MCF 10A (cell line): ENCODE results near the gene PCAT7. TPM values are rescaled to one million over a fixed set of nuclear protein-coding genes. Genes with fewer than 3 reads are reported as not detected.

Experiments used
- BruUV-seq: library from RNA; stranded (reverse); fragments of 400-500 nt; replicated peaks from 2 replicates; lab custom pipeline; 2021; lab: Mats Ljungman, UMichigan
- CTCF ChIA-PET: fragments of 300-600 bp; sonication (Branson Sonifier 250); formaldehyde crosslinking; extraction: SDS; loops from one replicate; lab custom pipeline; 2021; ENCODE audit warnings: antibody characterized with exemption, inconsistent platforms; lab: Yijun Ruan, JAX
- POLR2A ChIA-PET: fragments of 300-600, 350-650 bp; sonication (Branson Sonifier 250); formaldehyde crosslinking; extraction: SDS; loops from one replicate; lab custom pipeline; 2020; ENCODE audit warnings: antibody characterized with exemption, inconsistent platforms; lab: Yijun Ruan, JAX
- DNase-seq: peaks from one replicate; pipeline ENCODE4 v3.0.0-alpha.2; 2018; ENCODE audit not compliant: unreplicated experiment
- H3K27ac Mint-ChIP-seq: one replicate; pipeline ENCODE4 v1.8.0; 2022; ENCODE audit warnings: mild to moderate bottlenecking, low read depth, mixed read lengths; ENCODE audit not compliant: unreplicated experiment
- H3K27me3 Mint-ChIP-seq: one replicate; pipeline ENCODE4 v1.8.0; 2022; ENCODE audit warnings: mixed read lengths; ENCODE audit not compliant: insufficient read depth, unreplicated experiment
- H3K36me3 Mint-ChIP-seq: one replicate; pipeline ENCODE4 v1.8.0; 2022; ENCODE audit warnings: mild to moderate bottlenecking, moderate library complexity, mixed read lengths; ENCODE audit not compliant: insufficient read depth, unreplicated experiment
- H3K4me1 Mint-ChIP-seq: one replicate; pipeline ENCODE4 v1.8.0; 2022; ENCODE audit warnings: mixed read lengths; ENCODE audit not compliant: insufficient read depth, unreplicated experiment
- H3K4me3 Mint-ChIP-seq: one replicate; pipeline ENCODE4 v1.8.0; 2022; ENCODE audit warnings: mild to moderate bottlenecking, moderate library complexity, mixed read lengths; ENCODE audit not compliant: unreplicated experiment
- H3K9me3 Mint-ChIP-seq: one replicate; pipeline ENCODE4 v1.8.0; 2022; ENCODE audit warnings: mixed read lengths; ENCODE audit not compliant: unreplicated experiment
- intact Hi-C: fragments of 100-400 bp; cut with micrococcal nuclease; formaldehyde crosslinking; loops from 2 replicates; pipeline ENCODE4 v1.14.1; 2022
- total RNA-seq: library from RNA; stranded (reverse); gene quantifications from 2 replicates; pipeline ENCODE4 v1.2.3, GENCODE V29; 2022
- TF ChIP-seq, protein P1 (sequence below): fragments of 200-600 bp; IDR thresholded peaks from one replicate; pipeline ENCODE4 v1.8.0; 2022; ENCODE audit warnings: antibody characterized with exemption, mild to moderate bottlenecking; ENCODE audit not compliant: unreplicated experiment

PCAT7 gene
- total RNA-seq, 1 experiment from 2014 or later = not detected

DNA sequence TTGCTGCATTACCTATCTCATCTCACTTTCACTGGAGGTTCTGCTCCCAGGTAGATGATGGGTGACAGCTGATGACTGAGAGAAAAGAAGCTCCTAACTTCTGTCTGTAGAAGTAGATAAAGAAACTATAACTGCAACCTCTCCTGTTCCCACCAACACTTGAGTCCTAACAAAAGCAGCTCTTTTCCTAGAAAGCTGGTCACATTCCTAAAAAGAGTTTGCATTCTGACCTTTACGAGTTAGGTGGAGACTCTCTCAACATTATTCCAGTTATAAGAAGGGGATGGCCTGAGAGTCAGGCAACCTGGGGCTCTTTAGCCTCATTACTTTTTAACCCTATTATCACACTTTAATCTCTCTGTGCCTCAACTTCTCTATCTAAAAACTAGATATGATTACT is 8.9 kb upstream of the PCAT7 start:
- DNase-seq = no peak
- no peak overlapping the region for H3K4me3 Mint-ChIP-seq
- intact Hi-C loops = no loop called here
- CTCF ChIA-PET = interaction anchor here (1.5 kb wide), 1 partner anchor 17 kb away, joined by 6 read pairs; no protein-coding TSS in a partner anchor
- no peaks in the 10 kb centered on the region for H3K4me1 Mint-ChIP-seq
- peaks cover 38% of the 10 kb centered on the region for H3K27me3 Mint-ChIP-seq
- H3K36me3 Mint-ChIP-seq = peaks cover 6% of the 10 kb centered on the region
- TF ChIP-seq, protein P1, sequence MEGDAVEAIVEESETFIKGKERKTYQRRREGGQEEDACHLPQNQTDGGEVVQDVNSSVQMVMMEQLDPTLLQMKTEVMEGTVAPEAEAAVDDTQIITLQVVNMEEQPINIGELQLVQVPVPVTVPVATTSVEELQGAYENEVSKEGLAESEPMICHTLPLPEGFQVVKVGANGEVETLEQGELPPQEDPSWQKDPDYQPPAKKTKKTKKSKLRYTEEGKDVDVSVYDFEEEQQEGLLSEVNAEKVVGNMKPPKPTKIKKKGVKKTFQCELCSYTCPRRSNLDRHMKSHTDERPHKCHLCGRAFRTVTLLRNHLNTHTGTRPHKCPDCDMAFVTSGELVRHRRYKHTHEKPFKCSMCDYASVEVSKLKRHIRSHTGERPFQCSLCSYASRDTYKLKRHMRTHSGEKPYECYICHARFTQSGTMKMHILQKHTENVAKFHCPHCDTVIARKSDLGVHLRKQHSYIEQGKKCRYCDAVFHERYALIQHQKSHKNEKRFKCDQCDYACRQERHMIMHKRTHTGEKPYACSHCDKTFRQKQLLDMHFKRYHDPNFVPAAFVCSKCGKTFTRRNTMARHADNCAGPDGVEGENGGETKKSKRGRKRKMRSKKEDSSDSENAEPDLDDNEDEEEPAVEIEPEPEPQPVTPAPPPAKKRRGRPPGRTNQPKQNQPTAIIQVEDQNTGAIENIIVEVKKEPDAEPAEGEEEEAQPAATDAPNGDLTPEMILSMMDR = no peak
- no peak overlapping the region for H3K27ac Mint-ChIP-seq
- POLR2A ChIA-PET = interaction anchor here (0.6 kb wide), 1 partner anchor 204 kb away, joined by 3 read pairs; no protein-coding TSS in a partner anchor
- no TSS peak for BruUV-seq
- no peaks in the 10 kb centered on the region for H3K9me3 Mint-ChIP-seq

DNA sequence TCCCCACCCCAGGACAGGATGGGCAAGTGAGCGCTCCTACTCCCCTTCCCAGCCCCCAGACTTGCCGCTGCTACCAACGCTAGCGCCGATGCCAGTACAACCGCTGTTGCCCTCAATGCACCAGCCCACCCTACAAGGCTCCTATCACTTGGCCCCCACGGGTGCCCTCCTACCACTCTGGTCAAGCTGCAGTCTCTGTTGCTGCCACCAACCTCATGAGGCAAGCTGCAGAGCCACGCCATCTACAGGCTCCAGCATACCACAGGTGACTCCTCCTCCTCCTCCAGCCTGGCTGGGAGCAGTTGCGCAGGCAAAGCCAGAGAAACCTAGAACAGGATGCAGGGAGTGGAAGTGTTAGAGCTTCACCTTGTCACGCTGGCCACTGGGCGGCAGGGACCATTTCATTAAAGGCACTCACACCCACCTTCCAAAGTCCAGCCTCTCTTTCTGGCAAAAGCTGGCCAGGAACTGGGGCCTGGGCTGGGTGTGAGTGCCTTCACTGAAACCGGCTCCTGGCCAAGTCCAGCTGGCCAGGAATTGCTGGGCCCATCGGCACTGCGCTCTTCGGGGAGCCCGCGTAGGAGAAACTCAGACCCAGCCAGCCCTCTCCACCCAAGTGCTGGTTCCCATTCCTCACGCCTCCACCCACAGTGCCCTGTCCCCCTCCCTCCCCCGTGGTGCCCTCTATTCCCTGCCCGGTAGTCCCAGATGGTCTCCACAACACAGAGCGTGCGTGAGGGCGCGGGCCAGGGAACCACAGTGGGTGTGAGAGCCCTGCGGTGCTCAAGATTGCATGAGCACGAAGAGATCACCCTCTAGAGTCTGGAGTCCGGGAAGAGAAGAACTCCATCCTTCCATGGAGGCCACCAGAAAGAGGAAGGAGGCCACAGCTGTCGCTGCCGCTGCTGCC is 1.6 kb upstream of the PCAT7 start:
- Mint-ChIP-seq H3K4me1 (no peaks in the 10 kb centered on the region), H3K27ac (no peak overlapping the region), H3K36me3 (no peaks in the 10 kb centered on the region), H3K9me3 (no peaks in the 10 kb centered on the region), H3K4me3 (no peak overlapping the region), H3K27me3 (no peaks in the 10 kb centered on the region)
- no TSS peak for BruUV-seq
- ChIA-PET POLR2A (no interaction called here), CTCF (no interaction called here)
- intact Hi-C loops = no loop called here
- TF ChIP-seq, protein P1 = no peak
- DNase-seq = no peak

DNA sequence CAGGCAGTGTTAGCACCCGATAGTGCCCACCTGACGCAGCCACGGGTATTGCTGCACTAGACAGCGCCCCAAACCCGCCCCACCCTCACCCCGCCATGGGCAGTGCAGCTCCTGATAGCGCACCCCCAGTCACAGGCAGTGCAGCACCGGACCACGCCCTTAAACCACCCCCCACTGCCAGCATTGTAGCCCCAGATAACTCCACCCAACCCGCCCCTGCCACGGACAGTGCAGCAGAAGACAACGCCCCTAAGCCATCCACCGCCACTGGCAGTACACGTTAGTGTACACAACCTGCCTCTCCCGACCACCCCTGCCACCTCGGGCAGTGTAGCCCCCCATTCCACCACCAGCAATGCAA is 825 bp upstream of the PCAT7 start:
- no peak overlapping the region for H3K4me3 Mint-ChIP-seq
- H3K27me3 Mint-ChIP-seq = no peaks in the 10 kb centered on the region
- H3K36me3 Mint-ChIP-seq = no peaks in the 10 kb centered on the region
- intact Hi-C loops = no loop called here
- POLR2A ChIA-PET = no interaction called here
- DNase-seq = no peak
- BruUV-seq = no TSS peak
- CTCF ChIA-PET = interaction anchor here (0.9 kb wide), 1 partner anchor 12 kb away, joined by 4 read pairs; no protein-coding TSS in a partner anchor
- TF ChIP-seq, protein P1 = no peak
- no peaks in the 10 kb centered on the region for H3K9me3 Mint-ChIP-seq
- H3K27ac Mint-ChIP-seq = no peak overlapping the region
- no peaks in the 10 kb centered on the region for H3K4me1 Mint-ChIP-seq

DNA sequence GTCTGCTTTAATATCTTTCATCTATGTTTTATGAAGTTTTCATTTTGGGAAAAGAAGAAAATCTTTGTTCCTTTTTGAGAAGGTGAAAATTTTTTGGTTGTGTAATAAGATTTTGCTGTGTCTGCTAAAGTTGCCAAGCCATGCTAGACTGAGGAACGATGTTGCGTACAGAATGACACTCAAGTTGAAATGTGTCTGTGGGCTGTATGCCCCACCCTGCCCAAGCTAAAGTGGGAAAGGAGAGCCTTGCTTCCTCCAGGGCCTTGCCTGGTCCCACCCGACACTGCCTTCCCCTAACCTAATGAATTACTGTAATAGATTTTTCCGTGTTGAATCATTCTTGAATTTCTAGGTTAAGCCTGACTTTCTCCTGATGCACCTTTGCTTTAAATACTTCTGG is 2.5 kb downstream of the PCAT7 start:
- no peaks in the 10 kb centered on the region for H3K27me3 Mint-ChIP-seq
- H3K9me3 Mint-ChIP-seq = no peaks in the 10 kb centered on the region
- ChIA-PET CTCF (no interaction called here), POLR2A (no interaction called here)
- no TSS peak for BruUV-seq
- intact Hi-C loops = no loop called here
- TF ChIP-seq, protein P1 = no peak
- no peak for DNase-seq
- H3K36me3 Mint-ChIP-seq = no peaks in the 10 kb centered on the region
- H3K27ac Mint-ChIP-seq = no peak overlapping the region
- no peaks in the 10 kb centered on the region for H3K4me1 Mint-ChIP-seq
- H3K4me3 Mint-ChIP-seq = no peak overlapping the region
